KMS-11 (cell line): Measurements from ENCODE around the gene CDH4.

Experiments used
- H2AFZ ChIP-seq: fragments of 200-600 bp; sonication (generic); 2 replicates; pipeline ENCODE4 v1.6.1; 2016; ENCODE audit warnings: antibody characterized with exemption, mixed run types, low read depth
- H3K27ac ChIP-seq: fragments of 200-600 bp; sonication (generic); 2 replicates; pipeline ENCODE4 v1.6.1; 2016; ENCODE audit warnings: mild to moderate bottlenecking, mixed run types
- H3K27me3 ChIP-seq: fragments of 200-600 bp; sonication (generic); 2 replicates; pipeline ENCODE4 v1.6.1; 2017; ENCODE audit warnings: mild to moderate bottlenecking, low read depth, mixed run types, moderate library complexity; ENCODE audit not compliant: insufficient read depth
- H3K36me3 ChIP-seq: fragments of 200-600 bp; sonication (generic); 2 replicates; pipeline ENCODE4 v1.6.1; 2017; ENCODE audit warnings: mild to moderate bottlenecking, mixed run types; ENCODE audit not compliant: insufficient read depth
- H3K4me1 ChIP-seq: fragments of 200-600 bp; sonication (generic); 2 replicates; pipeline ENCODE4 v1.6.1; 2016; ENCODE audit warnings: mild to moderate bottlenecking, low read depth, mixed run types; ENCODE audit not compliant: poor library complexity, severe bottlenecking
- H3K4me2 ChIP-seq: fragments of 200-600 bp; sonication (generic); 2 replicates; pipeline ENCODE4 v1.7.0; 2016; ENCODE audit warnings: mild to moderate bottlenecking, mixed run types
- H3K4me3 ChIP-seq: fragments of 200-600 bp; sonication (generic); IDR thresholded peaks from 2 replicates; pipeline ENCODE4 v1.6.1; 2017; ENCODE audit warnings: low read depth, low read length, mixed read lengths; ENCODE audit not compliant: insufficient read depth
- H3K79me2 ChIP-seq: fragments of 200-600 bp; sonication (generic); 2 replicates; pipeline ENCODE4 v1.6.1; 2016; ENCODE audit warnings: low read depth, mixed run types; ENCODE audit not compliant: insufficient read depth
- H3K9ac ChIP-seq: fragments of 200-600 bp; sonication (generic); 2 replicates; pipeline ENCODE4 v1.6.1; 2016; ENCODE audit warnings: mild to moderate bottlenecking, mixed run types
- H4K20me1 ChIP-seq: fragments of 200-600 bp; sonication (generic); 2 replicates; pipeline ENCODE4 v1.6.1; 2016; ENCODE audit warnings: mild to moderate bottlenecking, mixed run types; ENCODE audit not compliant: insufficient read depth
- TF ChIP-seq, protein P1 (sequence below): fragments of 200-600 bp; sonication (generic); conservative IDR thresholded peaks from 2 replicates; pipeline ENCODE4 v1.6.1; 2017; ENCODE audit warnings: low read depth, mild to moderate bottlenecking, antibody characterized with exemption, low read length, moderate library complexity, mixed read lengths

The CDH4 gene

DNA sequence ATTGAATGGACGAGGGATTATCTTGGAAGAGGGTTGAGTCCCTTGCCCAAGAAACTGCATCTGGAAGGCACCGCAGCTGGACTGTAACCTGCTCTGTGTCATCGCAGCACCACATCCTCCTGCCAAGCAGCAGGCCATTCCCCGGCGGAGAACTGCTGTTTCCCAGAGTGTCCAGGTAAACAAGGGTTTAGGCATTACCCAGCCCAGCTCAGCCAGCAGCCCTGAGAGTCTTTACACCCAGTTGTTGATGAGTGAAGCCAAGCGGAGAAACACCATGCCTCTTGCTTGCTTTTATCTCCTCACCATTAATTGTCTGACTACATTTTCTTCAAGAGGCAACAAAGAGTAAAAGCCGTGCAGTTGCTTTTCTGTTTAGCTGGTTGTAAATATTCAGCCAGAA lies 104.1 kb downstream of the CDH4 start:
- peaks cover 16% of the 10 kb centered on the region; the same call in 1 of the 2 replicates for H3K27me3 ChIP-seq
- H3K4me1 ChIP-seq = no peaks in the 10 kb centered on the region
- TF ChIP-seq, protein P1, sequence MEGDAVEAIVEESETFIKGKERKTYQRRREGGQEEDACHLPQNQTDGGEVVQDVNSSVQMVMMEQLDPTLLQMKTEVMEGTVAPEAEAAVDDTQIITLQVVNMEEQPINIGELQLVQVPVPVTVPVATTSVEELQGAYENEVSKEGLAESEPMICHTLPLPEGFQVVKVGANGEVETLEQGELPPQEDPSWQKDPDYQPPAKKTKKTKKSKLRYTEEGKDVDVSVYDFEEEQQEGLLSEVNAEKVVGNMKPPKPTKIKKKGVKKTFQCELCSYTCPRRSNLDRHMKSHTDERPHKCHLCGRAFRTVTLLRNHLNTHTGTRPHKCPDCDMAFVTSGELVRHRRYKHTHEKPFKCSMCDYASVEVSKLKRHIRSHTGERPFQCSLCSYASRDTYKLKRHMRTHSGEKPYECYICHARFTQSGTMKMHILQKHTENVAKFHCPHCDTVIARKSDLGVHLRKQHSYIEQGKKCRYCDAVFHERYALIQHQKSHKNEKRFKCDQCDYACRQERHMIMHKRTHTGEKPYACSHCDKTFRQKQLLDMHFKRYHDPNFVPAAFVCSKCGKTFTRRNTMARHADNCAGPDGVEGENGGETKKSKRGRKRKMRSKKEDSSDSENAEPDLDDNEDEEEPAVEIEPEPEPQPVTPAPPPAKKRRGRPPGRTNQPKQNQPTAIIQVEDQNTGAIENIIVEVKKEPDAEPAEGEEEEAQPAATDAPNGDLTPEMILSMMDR = no peak
- no peaks in the 10 kb centered on the region for H3K36me3 ChIP-seq
- no peak overlapping the region for H3K4me2 ChIP-seq
- no peak overlapping the region for H3K27ac ChIP-seq
- H3K4me3 ChIP-seq = no peak overlapping the region
- no peak overlapping the region for H3K9ac ChIP-seq
- no peak overlapping the region for H2AFZ ChIP-seq
- no peaks in the 10 kb centered on the region for H3K79me2 ChIP-seq
- no peaks in the 10 kb centered on the region for H4K20me1 ChIP-seq

DNA sequence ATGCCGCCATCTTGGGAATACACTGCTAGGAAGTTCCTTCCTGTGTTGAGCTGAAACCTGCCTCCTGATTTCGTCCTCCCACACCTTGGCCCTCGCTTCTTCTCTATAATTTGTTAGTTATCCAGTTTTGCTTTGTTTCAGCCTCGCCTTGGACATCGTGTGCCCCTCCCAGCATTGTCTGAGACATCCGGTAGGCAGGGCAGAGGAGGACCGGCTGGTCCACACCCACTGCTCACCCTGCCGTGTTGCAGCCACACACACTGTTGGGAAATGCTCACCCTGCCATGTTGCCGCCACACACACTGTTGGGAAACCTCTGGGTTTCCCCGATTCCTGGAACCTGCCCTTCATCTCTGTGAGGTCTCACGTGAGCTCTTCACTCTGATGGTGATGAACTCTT lies 105.1 kb downstream of the CDH4 start:
- Histone ChIP-seq H3K27me3 (peaks cover 16% of the 10 kb centered on the region; the same call in 1 of the 2 replicates), H3K4me3 (no peak overlapping the region), H3K36me3 (no peaks in the 10 kb centered on the region), H4K20me1 (no peaks in the 10 kb centered on the region), H3K79me2 (no peaks in the 10 kb centered on the region), H3K9ac (no peak overlapping the region), H3K27ac (no peak overlapping the region), H3K4me1 (no peaks in the 10 kb centered on the region), H2AFZ (no peak overlapping the region), H3K4me2 (no peak overlapping the region)
- TF ChIP-seq, protein P1 = no peak

DNA sequence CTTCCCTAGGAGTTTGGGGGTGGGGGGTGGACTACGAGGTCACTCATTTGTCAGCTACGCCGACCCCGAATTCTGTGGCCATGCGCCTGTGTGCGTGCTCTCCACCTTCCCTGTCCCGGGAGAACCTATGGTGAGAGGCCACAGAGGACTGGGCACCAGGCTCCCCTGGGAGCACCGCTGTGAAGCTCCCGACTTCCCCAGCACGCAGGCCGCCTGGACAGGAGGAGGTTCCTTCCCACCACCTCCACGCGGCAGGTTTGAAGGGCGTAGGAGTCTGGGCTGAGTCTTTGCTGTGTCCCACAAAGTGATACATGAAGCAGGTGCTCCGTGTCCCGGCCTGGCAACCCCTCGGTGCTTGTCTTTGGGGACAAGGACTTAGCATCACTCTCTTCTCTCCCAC lies 107.2 kb downstream of the CDH4 start:
- no peaks in the 10 kb centered on the region for H3K36me3 ChIP-seq
- TF ChIP-seq, protein P1 = no peak
- H3K27ac ChIP-seq = no peak overlapping the region
- no peaks in the 10 kb centered on the region for H3K4me1 ChIP-seq
- H3K79me2 ChIP-seq = no peaks in the 10 kb centered on the region
- no peak overlapping the region for H3K4me3 ChIP-seq
- H3K9ac ChIP-seq = no peak overlapping the region
- no peak overlapping the region for H2AFZ ChIP-seq
- peaks cover 16% of the 10 kb centered on the region; the same call in 1 of the 2 replicates for H3K27me3 ChIP-seq
- H4K20me1 ChIP-seq = no peaks in the 10 kb centered on the region
- no peak overlapping the region for H3K4me2 ChIP-seq

DNA sequence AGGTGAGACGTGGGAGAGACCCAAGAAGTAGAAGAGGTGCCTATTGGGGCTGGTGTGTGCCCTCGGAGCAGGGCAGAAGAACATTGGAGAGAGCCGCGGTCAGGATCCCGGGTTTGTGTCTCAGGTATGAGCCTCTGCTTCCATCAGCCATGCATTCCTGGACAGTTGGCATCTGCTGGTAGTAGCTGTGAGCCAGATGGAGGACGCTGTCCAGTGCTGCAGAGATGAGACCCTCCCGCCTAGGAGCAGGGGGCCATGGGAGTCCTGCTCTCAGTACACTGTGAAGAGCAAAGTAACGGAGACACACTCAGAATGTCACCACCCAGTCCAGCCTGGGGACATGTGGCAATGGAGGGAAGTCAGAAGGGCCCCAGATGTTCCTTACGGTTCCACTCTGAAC lies 108.2 kb downstream of the CDH4 start:
- Histone ChIP-seq H3K4me2 (no peak overlapping the region), H3K79me2 (no peaks in the 10 kb centered on the region), H4K20me1 (no peaks in the 10 kb centered on the region), H3K27me3 (peaks cover 16% of the 10 kb centered on the region; the same call in 1 of the 2 replicates), H2AFZ (no peak overlapping the region), H3K9ac (no peak overlapping the region), H3K27ac (no peak overlapping the region), H3K4me1 (no peaks in the 10 kb centered on the region), H3K4me3 (no peak overlapping the region), H3K36me3 (no peaks in the 10 kb centered on the region)
- TF ChIP-seq, protein P1 = no peak
